ENCODE results near the gene MPZL2.
"Not testable (repeated sequence)": the region's sequence is repeated elsewhere in the genome, so short reads cannot be mapped to it uniquely, and the experiment has no call there.

The MPZL2 gene

DNA sequence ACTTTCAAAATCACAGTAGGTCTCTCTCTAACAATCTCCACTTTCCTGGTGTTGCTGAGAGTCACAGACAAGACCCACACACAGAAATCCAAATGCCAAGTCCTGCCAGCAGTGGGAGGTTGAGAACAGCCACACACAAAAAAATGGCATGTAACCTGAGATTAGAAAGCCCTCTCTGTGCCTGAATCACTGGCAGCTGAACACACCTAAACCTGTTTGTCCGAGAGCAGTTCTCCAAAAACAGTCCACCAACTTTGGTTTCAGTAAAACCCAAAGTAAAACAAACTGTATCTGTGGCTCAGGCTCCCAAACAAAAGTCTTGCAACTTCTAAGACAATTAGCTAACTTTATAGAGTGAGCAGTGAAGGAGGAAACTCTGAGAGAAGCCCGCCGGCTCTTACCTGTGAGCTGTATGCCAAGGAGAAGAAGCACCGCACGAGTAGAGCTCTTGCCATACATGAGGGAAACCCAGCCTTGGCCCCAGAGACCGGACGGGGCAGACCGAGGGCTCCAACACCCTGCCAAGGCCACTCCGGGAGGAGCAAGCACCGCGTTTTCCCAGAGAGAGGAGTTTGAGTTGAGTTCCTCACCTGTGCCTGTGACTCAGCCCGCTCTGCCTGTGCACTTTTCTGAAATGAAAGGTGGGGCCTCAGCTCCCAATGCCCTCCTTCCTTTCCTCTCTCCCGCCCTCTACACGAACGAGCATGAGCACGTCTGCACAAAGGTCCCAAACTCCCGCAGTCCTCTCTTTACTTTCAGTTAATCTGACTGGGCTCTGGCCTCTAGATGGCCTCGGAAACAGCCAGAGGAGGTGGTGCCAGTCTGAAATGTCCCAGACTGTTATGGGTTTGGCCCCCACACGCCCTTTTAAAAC is at the start of gene MPZL2:
MPZL2 (minus strand) TSS at position 603 of the 874 bp plus-strand sequence; CDS start at position 459, 144 bp downstream.
- no peak for DNase-seq

DNA sequence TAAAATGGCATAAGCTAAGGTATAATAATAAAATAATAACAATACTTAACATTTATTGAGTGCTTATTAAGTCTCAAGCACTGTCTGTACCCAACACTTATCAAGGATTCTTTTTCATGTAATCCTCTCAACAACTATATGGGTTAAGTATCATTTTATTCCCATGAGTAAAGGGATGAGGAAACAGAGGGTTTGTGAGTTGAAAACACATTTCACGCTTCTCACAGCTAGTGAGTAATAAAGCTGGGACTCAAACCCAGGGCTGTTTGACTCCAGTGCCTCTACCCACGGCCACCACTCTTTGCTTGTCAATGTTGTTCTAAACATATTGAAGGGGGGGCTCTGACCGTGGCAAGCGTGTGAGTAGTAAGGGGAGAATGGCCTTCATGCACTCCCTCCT is 49.1 kb upstream of the MPZL2 start:
- DNase-seq = no peak

DNA sequence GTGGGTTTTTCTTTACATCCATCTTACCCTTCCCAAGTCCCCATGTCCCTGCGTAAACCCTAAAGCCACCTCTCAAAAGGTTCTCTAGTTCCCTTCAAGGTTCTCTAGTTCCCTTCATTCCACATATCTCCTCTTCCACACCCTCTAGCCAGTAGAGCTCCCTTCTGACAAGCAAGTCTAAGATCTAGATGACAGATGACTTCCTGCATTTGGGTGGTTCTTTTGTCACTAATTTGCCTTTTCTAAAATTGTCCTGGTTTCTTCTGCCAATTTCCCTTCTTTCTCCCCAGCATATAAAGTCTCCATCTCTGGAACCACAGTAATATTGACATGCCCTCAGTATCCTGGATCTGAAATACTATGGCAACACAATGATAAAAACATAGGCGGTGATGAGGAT is 48.2 kb upstream of the MPZL2 start:
- no peak for DNase-seq

DNA sequence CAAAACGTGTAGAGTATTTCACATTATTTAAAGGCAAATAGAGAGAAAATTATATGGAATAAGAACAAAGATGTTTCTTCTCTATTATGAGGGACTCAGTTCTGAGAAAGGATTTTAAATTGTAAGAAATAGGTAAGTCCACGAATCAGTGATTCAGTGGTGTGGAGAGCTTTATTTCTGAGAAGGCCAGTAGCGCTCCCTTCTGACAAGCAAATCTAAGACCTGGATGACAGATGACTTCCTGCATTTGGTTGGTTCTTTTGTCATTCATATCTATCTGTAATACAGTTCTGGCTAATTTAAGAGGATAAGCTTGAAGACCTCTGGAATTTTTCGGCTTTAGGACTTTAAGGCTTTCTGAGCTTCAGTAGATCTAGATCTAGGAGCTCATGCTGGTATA is 47.4 kb upstream of the MPZL2 start:
- no peak for DNase-seq

DNA sequence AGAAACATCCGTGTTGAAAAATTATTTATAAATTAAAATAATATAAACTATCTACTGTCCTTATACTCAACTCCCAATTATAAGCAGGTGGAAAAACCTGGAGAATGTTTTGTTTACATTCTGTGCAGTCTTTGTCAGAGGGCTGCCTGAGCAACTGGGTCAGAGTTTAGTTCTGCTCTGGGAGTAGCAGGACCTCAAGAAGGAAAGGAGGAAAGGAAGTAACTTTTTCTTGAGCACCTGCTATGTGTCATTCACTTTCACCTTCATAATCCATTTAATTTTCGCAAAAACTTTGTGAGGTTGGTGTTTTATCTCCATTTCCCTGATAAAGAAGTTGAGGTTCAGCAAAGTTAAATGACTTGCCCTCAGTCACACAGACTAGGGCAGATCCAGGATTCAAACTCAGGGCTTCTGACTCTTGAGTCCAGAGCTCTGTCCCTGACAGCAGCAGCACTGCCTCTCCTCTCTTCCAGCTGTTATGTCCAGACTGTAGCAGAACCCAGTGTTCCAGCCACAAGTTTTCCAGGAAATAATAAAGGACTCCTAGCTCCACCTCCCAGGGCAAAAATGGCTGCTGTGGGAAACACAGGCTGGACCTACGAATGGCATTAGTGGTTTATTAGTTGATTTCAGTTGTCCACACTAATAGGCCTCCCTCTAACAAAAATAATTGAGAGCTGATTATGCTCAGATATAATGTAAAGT is 46.8 kb upstream of the MPZL2 start:
- no peak for DNase-seq

DNA sequence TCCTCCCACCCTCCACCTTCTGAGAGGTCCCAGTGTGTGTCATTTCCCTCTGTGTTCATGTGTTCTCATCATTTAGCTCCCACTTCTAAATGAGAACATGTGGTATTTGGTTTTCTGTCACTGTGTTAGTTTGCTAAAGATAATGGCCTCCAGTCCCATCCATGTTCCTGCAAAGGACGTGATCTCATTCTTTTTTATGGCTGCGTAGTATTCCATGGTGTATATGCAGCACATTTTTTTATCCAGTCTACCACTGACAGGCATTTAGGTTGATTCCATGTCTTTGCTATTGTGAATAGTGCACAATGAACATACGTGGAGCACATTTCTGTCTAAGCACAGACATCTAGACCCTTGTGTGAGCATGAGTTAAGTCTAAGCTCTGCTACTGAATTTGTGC is 46.2 kb upstream of the MPZL2 start:
- DNase-seq = no peak

DNA sequence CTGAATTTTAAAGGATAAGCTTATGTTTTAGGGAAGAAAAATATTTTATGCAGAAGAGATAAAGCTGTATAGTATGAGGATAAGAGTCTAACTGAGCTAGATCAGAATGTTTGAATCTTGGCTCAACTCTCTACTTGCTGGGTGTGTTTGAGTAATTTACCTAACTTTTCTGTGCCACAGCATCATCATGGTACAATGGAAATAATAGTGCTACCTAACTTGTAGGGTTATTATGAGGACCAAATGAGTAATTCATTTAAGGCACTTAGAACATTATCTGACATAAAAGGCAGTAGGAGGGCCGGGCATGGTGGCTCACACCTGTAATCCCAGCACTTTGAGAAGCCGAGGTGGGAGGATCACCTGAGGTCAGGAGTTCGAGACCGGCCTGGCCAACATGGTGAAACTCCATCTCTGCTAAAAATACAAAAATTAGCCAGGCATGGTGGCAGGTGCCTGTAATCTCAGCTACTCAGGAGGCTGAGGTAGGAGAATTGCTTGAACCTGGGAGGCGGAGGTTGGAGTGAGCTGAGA is 45.0 kb upstream of the MPZL2 start:
- not testable (repeated sequence) for DNase-seq

DNA sequence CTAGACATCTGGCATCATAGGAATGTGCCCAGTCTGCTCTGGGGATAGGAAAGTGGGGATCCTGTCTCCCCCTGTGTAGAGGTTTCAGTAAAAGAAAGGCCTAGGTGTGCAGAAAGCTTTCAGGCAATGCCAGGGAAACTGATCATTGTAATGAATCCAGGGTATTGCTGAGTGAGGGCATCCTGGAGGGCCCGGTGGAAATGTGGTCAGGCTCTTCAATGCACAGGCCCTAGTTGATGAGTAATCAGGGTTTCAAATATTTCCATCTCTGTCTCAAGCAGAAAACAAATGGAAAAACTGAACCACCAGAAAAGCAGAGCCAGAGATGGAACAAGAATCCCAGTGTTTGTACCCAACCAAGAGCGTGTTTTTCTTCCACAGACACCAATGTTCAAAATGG is 42.5 kb upstream of the MPZL2 start:
- DNase-seq = no peak

DNA sequence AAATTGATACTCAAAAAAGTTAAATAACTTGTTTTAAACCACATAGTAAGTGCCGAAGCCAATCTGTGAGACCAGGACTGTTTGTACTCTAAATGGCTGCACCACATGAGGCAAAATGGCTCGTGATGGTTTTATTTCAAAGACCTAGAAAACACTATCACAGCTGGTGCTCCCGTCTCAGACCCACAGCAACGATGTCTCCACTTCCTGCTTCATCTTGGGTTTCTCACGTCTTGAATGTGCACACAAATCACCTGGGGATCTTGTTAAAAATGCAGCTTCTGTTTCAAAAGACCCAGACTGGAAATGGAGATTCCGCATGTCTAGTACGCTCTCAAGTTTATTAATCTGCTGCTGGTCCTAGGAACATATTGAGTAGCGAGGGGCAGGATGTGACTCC is 41.6 kb upstream of the MPZL2 start:
- DNase-seq = no peak

DNA sequence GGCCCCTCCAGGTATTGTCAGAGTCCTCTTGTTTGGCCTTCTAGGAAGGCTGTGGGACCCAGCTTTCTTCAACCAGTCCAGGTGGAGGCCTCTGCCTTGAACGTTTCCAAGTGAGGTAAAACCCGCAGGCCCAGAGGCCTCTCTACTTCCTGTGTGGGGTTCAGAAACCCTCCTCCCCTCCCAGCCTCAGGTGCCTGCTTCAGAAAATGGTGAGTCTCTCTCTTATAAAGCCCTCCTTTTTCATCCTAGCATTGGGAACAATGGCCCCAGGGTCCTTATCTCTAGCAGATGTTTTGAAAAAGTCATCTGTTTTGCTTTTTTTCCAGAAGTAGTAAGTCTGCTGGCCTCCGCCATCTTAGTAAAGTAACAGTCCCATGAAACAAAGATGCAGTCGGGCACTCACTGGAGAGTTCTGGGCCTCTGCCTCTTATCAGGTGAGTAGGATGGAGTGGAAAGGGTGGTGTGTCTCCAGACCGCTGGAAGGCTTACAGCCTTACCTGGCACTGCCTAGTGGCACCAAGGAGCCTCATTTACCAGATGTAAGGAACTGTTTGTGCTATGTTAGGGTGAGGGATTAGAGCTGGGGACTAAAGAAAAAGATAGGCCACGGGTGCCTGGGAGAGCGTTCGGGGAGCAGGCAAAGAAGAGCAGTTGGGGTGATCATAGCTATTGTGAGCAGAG is 40.6 kb upstream of the MPZL2 start, which contains the start of gene CD3E:
CD3E (plus strand) TSS at position 163 of the 681 bp plus-strand sequence; CDS start at position 386, 223 bp downstream.
- no peak for DNase-seq

DNA sequence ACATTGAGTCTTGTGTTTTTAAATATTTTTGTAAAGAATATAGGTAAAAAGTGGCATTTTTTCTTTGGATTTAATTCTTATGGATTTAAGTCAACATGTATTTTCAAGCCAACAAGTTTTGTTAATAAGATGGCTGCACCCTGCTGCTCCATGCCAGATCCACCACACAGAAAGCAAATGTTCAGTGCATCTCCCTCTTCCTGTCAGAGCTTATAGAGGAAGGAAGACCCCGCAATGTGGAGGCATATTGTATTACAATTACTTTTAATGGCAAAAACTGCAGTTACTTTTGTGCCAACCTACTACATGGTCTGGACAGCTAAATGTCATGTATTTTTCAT is 40.1 kb upstream of the MPZL2 start:
- no peak for DNase-seq

DNA sequence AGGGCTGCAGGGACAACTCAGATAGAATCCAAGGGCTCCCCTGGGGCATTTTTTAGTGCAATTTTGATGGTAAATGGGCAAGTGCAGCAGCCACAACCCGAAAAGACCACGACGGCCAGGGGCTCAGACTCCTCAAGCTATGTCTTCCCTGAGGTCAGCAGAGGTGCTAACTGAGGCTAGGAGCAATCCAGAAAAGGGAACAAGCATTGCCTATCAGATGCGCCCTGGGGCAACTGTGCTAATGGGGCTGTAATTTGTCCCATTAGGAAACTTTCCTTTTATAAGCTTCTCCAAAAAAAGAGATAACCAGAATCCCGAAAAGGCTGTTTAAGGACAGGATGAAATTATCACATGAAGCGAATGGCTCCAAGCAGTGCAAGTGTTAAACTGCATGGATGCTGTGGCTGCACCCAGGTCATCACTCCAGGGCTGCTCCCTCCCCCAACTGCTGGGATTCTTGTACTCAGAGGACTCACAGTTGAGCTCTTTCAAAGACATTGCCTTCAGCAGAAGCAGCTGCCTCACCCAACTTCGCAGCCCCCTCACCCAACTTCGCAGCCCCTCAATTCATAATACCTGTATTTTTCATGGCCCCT is 37.6 kb upstream of the MPZL2 start:
- DNase-seq = no peak

DNA sequence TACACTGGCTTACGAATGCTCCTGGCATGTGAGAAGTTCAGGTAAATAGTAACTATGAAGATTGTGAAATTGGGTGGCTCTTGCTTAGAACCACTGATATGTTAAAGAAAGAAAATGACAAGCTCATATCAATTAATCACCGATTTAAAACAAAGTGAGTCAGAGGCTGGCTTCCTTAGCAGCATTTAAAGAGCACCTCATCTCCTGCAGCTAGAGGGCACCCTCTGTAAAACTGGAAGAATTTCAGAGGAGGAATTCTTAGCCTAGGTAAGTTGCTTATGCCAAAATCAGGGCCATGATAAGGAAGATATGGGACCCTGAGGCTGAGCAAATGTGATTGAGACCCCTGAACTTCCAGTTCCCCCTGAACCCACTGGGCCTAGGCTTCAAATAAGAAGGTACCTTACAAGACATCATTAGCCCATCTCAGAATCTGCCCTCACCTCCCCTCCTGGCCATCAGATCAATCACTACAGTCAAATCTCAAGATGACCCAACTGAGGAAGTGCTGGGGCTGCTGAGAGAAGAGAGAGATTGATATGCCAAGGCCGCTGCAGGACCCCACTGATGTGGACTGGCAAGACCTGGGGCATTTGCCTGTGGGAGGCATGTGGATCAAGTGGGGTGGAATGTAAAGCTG is 31.8 kb upstream of the MPZL2 start:
- no peak for DNase-seq

DNA sequence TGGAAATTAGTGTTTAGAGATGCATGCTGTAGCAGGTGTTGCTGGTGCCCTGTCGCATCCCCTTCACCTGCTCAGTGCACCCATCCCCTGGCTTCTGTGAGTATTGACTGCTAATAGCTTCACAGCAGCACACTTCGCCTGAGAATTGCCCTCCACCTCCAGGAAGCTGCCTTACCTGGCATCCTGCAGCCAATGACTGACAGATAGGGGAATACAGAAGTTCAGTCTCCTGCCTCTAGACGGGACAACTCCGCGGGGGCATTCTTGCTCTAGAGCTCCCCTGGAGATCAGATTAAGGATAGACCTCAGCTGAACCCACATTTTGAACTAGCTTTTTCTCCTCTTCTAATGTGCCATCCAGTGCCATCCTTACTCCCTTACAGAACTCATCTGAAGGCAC is 31.1 kb upstream of the MPZL2 start:
- DNase-seq = no peak

DNA sequence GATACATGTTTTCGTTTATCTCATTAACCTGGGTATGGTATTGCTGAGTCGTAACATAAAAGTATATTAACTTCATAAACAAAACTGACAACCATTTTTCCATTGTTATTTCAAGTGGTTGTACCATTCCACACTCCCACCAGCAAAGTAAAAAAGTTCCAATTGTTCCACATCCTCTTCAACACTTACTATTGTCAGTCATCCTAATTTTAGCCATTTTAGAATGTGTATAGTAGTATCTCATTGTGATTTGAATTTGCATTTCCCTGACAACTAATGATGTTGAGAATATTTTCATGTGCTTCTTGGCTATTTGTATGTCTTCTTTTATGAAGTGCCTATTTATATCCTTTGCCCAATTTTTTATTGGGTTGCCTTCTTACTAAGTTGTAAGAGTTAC is 30.0 kb upstream of the MPZL2 start:
- DNase-seq = no peak

DNA sequence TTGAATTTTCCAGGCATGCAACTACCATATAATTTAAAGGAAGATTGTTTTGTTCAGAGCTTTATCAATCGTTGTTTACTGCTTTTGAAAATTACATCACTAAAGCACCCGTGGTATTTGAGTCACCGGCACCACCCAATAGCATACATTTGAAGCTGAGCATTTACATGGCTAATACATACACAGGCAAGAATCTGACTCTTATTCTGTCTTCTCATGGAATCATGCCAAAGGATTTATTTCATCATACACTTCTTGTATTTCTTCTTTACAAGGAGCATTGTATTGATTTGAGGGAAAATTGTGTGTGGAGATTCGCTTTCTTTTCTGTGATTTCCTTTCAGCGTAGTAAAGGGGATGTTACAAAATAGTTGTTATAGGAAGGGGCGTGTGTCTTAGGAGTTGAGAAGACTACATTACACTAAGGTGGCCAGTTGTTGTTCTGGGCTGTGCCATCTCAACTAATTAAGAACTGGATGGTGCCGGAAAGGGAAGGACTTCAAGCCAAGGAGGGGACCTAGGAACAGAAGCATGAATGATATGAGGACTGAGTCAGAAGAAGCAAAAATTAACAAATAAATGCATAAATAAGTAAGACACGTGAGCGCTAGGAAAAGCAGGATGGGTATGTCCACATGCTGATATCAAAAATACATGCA is 27.5 kb upstream of the MPZL2 start:
- no peak for DNase-seq

DNA sequence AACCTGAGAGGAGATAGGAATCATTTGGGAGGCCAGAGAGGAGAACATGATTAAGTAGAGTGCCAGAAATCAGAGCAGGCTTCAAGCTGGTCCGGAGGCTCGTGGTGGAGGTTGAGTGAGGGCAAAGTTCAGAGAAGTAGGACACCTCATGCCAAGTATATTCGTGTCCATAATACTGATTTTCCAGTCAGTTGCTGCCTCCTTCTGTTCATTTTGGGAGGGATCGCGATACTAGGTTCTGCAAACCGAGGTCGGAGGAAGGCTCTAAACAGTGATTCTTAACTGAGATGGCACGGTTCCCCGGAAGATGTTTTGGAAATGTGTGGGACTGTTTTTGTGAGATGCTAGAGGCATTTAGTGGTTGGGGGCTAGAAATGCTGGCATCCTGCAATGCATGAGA is 26.8 kb upstream of the MPZL2 start:
- no peak for DNase-seq

DNA sequence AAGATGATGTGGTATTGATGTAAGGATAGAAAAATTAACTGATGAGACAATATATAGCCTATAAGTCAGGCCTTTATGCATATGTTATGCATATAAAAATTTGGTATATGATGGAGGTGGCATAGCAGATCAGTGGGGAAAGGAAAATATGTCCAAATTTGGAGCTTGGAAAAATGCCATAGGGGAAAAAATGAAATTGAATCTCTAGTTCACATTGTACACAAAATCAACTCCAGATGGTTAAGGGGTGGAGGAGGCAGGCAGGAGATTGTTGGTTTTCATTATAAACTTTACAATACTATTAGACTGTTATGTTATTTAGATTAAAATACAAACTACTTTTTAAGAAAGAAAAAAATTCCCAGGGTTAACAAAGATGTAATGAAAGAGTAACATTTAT is 25.3 kb upstream of the MPZL2 start:
- no peak for DNase-seq

DNA sequence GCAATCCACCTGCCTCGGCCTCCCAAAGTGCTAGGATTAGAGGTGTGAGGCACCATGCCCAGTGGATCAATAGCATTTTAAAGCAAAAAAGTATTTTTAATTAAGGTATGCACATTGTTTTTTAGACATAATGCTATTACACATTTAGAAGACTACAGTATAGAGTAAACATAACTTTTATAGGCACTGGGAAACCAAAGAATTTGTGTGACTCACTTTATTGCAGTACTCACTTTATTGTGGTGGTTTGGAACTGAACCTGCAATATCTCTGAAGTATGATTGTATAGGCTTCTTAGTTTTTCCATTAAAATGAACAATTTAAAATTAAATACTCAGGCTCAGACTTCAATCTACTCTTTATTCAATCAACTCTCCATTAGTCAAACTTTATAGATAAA is 22.9 kb upstream of the MPZL2 start:
- no peak for DNase-seq

DNA sequence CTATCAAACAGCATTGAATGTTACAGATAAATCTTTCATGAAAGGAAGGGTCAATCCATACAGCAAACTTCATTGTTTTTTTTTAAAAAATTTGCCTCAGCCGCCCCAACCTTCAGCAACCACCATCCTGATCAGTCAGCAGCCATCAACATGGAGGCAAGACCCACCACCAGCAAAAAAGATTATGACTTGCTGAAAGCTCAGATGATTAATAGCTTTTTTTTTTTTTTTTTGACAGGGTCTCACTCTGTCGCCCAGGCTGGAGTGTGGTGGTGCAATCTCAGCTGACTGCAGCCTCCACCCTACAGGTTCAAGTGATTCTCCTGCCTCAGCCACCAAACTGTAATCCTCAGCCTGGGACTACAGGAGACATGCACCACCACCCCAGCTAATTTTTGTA is 22.4 kb upstream of the MPZL2 start:
- no peak for DNase-seq

DNA sequence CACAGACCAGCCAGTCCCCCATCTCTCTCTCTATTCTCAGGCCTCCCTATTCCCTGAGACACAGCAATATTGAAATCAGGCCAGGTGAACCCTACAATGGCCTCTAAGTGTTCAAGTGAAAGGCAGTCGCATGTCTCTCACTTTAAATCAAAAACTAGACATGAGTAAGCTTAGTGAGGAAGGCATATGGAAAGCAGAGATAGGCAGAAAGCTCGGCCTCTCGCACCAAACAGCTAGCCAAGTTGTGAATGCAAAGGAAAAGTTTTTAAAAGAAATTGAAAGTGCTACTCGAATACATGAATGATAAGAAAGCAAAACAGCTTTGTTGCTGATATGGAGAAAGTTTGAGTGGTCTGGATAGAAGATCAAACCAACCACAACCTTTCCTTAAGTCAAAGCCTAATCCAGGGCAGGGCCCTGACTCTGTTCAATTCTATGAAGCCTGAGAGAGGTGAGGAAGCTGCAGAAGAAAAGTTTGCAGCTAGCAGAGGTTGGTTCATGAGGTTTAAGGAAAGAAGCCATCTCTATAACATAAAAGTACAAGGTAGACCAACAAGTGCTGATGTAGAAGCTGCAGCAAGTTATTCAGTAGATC is 19.8 kb upstream of the MPZL2 start:
- DNase-seq = no peak

Data from cortex of kidney (tissue), 1 donor.